ENCODE measurements around the gene SPATA4.

The SPATA4 gene

DNA sequence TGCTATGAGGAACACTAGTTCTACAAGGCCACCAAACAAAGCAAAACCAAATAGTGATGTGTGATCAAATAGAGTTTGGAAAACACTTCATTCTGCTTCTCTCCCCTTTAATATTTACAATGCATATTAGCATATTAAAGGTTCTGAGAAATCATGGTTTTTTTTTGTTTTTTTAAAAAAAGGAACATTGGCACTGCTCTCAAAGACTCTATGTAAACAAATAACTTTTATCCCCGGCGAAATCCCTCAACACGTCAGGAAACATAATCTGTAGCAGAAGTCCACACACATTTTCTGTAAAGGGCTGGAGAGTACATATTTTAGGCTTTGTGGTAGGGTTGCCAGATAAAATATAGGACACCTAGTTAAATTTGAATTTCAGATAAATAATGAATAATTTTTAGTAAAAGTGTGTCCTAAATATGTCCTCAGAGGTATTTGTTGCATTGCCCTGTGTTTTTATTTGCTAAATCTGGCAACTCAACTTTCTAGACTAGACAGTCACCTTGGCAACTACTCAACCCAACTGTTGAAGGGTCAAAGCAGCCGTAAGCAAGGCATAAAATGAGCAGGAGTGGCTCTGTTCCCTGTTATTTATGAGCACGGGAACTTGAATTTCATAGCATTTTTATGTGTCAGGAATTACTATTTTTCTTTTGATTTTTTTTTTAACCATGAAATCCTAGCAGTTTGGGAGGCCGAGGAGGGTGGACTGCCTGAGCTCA, 8.6 kb downstream of the SPATA4 start:
- H2AFZ ChIP-seq (ENCODE audit: low read length), result no peak overlapping the region
- H3K9me2 ChIP-seq (replicated peaks; ENCODE audit: insufficient read depth, low read length), result no peaks in the 10 kb centered on the region
- no peaks in the 10 kb centered on the region for H3K27me3 ChIP-seq (replicated peaks; ENCODE audit: insufficient read depth, low read length)
- no peak for DNase-seq
- H3K79me2 ChIP-seq (ENCODE audit: low read length), result no peaks in the 10 kb centered on the region
- no peak overlapping the region for H3K27ac ChIP-seq (ENCODE audit: low read length)
- no peaks in the 10 kb centered on the region for H3K4me1 ChIP-seq (ENCODE audit: low read length)
- no peaks in the 10 kb centered on the region for H3K9me3 ChIP-seq (replicated peaks; ENCODE audit: insufficient read depth, low read length)
- H3K9ac ChIP-seq (ENCODE audit: low read length), result no peak overlapping the region
- no peaks in the 10 kb centered on the region for H3F3A ChIP-seq (ENCODE audit: insufficient read depth, low read length)
- H3K4me3 ChIP-seq (ENCODE audit: low read length), result no peak overlapping the region
- H4K20me1 ChIP-seq (ENCODE audit: insufficient read depth, low read length), result no peaks in the 10 kb centered on the region
- no peak for TF ChIP-seq CTCF (IDR thresholded peaks at IDR 0.05; ENCODE audit: low read length)
- no peak for TF ChIP-seq EZH2phosphoT487 (IDR thresholded peaks at IDR 0.05; ENCODE audit: low read length)
- no peak for TF ChIP-seq EZH2 (optimal IDR thresholded peaks at IDR 0.05; ENCODE audit: low read depth, low read length)
- H3K4me2 ChIP-seq (ENCODE audit: low read depth, low read length), result no peak overlapping the region
- no peaks in the 10 kb centered on the region for H3K36me3 ChIP-seq (replicated peaks; ENCODE audit: insufficient read depth, low read length)

DNA sequence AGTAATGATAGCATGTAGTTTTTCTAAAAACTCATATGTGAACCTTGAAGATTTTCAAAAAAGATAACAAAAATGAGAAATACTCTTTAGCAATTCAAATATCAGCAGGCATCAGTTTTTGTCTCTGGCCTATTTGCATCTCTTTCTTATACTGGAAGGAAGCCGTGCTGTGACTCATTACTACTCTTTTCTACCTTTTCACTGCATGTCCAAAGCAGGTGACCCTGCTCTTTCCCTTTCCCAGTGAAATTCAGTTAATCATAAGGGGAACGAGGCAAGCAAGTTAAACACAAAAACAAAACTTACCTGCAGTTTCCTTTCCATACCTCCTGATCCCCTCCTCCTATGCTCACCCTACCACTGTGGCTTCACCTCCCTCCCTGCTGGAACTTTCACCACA, 9.3 kb downstream of the SPATA4 start:
- no peak overlapping the region for H3K4me2 ChIP-seq (ENCODE audit: low read depth, low read length)
- no peaks in the 10 kb centered on the region for H3K4me1 ChIP-seq (ENCODE audit: low read length)
- no peak overlapping the region for H3K9ac ChIP-seq (ENCODE audit: low read length)
- H2AFZ ChIP-seq (ENCODE audit: low read length), result no peak overlapping the region
- no peak overlapping the region for H3K27ac ChIP-seq (ENCODE audit: low read length)
- no peak overlapping the region for H3K4me3 ChIP-seq (ENCODE audit: low read length)
- H3K36me3 ChIP-seq (replicated peaks; ENCODE audit: insufficient read depth, low read length), result no peaks in the 10 kb centered on the region
- H3K27me3 ChIP-seq (replicated peaks; ENCODE audit: insufficient read depth, low read length), result no peaks in the 10 kb centered on the region
- no peaks in the 10 kb centered on the region for H3K9me2 ChIP-seq (replicated peaks; ENCODE audit: insufficient read depth, low read length)
- no peaks in the 10 kb centered on the region for H3K9me3 ChIP-seq (replicated peaks; ENCODE audit: insufficient read depth, low read length)
- TF ChIP-seq CTCF (IDR thresholded peaks at IDR 0.05; ENCODE audit: low read length) (no peak), EZH2 (optimal IDR thresholded peaks at IDR 0.05; ENCODE audit: low read depth, low read length) (no peak), EZH2phosphoT487 (IDR thresholded peaks at IDR 0.05; ENCODE audit: low read length) (no peak)
- no peaks in the 10 kb centered on the region for H4K20me1 ChIP-seq (ENCODE audit: insufficient read depth, low read length)
- no peaks in the 10 kb centered on the region for H3K79me2 ChIP-seq (ENCODE audit: low read length)
- H3F3A ChIP-seq (ENCODE audit: insufficient read depth, low read length), result no peaks in the 10 kb centered on the region
- DNase-seq, result no peak

DNA sequence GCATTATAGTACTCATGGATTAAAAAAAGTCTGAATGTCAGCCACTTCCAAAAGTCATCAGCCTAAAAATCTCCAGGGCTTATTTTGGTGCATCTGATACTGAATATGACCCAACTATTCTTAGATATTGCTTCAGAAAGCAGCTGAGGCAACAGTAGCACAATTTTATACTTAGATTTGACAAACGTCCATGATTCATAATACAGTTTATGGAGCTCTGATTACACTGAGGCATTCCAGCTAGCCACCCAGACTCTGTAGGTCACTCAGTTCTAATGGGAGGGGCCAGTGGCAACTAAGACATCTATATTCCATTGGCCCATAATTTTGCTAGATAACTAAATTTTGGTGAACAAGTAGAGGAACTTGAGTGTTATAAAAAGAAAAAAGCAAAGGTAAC, 10.3 kb downstream of the SPATA4 start:
- Histone ChIP-seq H2AFZ (ENCODE audit: low read length) (no peak overlapping the region), H4K20me1 (ENCODE audit: insufficient read depth, low read length) (no peaks in the 10 kb centered on the region), H3K4me2 (ENCODE audit: low read depth, low read length) (no peak overlapping the region), H3F3A (ENCODE audit: insufficient read depth, low read length) (no peaks in the 10 kb centered on the region), H3K9me3 (replicated peaks; ENCODE audit: insufficient read depth, low read length) (no peaks in the 10 kb centered on the region), H3K27ac (ENCODE audit: low read length) (no peak overlapping the region), H3K4me1 (ENCODE audit: low read length) (no peaks in the 10 kb centered on the region), H3K4me3 (ENCODE audit: low read length) (no peak overlapping the region), H3K9ac (ENCODE audit: low read length) (no peak overlapping the region), H3K9me2 (replicated peaks; ENCODE audit: insufficient read depth, low read length) (no peaks in the 10 kb centered on the region), H3K36me3 (replicated peaks; ENCODE audit: insufficient read depth, low read length) (no peaks in the 10 kb centered on the region), H3K27me3 (replicated peaks; ENCODE audit: insufficient read depth, low read length) (no peaks in the 10 kb centered on the region), H3K79me2 (ENCODE audit: low read length) (no peaks in the 10 kb centered on the region)
- no peak for DNase-seq
- TF ChIP-seq CTCF (IDR thresholded peaks at IDR 0.05; ENCODE audit: low read length), result no peak

Measured in MM.1S (cell line).